ENCODE measurements around the gene RABGAP1L.

DNA sequence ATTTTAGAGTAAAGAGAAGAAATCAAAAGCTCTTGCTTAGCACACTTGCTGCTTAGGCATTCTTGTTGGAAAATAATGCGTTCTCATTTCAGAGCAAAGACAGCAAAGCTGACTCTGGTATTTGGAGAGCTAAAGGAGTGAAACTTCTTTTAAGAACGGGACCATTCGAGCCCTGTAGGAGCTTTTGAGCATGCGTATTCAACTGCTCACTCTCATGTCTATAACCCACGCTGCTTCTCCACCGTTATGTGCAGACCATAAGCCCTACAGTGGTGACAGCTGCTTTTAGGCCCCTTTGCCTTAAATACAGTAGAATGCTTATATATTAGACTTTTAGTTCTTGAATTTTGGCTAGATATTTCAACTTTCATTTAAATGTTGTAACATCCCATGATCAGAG lies 626.2 kb downstream of the RABGAP1L start:
- TF ChIP-seq NRF1 (conservative IDR thresholded peaks at IDR 0.05; ENCODE audit: low read depth, low read length) (no peak), NFYB (IDR thresholded peaks at IDR 0.05; ENCODE audit: insufficient read depth, low read depth, low read length) (no peak), JUNB (IDR thresholded peaks at IDR 0.05) (no peak), ZSCAN29 (IDR thresholded peaks at IDR 0.05) (no peak), CEBPB (IDR thresholded peaks at IDR 0.05; ENCODE audit: borderline replicate concordance in 1 of 2, low read depth in 2 of 2, low read length in 2 of 2) (no peak), SIN3A (IDR thresholded peaks at IDR 0.05; ENCODE audit: low read depth, low read length) (no peak), BRCA1 (IDR thresholded peaks at IDR 0.05; ENCODE audit: low read depth, low read length) (no peak), BHLHE40 (IDR thresholded peaks at IDR 0.05; ENCODE audit: borderline replicate concordance in 1 of 2, low read depth in 2 of 2, low read length in 1 of 2) (no peak), SUZ12 (IDR thresholded peaks at IDR 0.05; ENCODE audit: unreplicated experiment) (no peak), HCFC1 (IDR thresholded peaks at IDR 0.05; ENCODE audit: low read length) (no peak)
- TF ChIP-seq, protein P1, sequence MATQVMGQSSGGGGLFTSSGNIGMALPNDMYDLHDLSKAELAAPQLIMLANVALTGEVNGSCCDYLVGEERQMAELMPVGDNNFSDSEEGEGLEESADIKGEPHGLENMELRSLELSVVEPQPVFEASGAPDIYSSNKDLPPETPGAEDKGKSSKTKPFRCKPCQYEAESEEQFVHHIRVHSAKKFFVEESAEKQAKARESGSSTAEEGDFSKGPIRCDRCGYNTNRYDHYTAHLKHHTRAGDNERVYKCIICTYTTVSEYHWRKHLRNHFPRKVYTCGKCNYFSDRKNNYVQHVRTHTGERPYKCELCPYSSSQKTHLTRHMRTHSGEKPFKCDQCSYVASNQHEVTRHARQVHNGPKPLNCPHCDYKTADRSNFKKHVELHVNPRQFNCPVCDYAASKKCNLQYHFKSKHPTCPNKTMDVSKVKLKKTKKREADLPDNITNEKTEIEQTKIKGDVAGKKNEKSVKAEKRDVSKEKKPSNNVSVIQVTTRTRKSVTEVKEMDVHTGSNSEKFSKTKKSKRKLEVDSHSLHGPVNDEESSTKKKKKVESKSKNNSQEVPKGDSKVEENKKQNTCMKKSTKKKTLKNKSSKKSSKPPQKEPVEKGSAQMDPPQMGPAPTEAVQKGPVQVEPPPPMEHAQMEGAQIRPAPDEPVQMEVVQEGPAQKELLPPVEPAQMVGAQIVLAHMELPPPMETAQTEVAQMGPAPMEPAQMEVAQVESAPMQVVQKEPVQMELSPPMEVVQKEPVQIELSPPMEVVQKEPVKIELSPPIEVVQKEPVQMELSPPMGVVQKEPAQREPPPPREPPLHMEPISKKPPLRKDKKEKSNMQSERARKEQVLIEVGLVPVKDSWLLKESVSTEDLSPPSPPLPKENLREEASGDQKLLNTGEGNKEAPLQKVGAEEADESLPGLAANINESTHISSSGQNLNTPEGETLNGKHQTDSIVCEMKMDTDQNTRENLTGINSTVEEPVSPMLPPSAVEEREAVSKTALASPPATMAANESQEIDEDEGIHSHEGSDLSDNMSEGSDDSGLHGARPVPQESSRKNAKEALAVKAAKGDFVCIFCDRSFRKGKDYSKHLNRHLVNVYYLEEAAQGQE (IDR thresholded peaks at IDR 0.05; ENCODE audit: low read depth, low read length), result no peak
- TF ChIP-seq, protein P2, sequence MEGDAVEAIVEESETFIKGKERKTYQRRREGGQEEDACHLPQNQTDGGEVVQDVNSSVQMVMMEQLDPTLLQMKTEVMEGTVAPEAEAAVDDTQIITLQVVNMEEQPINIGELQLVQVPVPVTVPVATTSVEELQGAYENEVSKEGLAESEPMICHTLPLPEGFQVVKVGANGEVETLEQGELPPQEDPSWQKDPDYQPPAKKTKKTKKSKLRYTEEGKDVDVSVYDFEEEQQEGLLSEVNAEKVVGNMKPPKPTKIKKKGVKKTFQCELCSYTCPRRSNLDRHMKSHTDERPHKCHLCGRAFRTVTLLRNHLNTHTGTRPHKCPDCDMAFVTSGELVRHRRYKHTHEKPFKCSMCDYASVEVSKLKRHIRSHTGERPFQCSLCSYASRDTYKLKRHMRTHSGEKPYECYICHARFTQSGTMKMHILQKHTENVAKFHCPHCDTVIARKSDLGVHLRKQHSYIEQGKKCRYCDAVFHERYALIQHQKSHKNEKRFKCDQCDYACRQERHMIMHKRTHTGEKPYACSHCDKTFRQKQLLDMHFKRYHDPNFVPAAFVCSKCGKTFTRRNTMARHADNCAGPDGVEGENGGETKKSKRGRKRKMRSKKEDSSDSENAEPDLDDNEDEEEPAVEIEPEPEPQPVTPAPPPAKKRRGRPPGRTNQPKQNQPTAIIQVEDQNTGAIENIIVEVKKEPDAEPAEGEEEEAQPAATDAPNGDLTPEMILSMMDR (IDR thresholded peaks at IDR 0.05 in 2 of 3, conservative IDR thresholded peaks at IDR 0.05 in 1 of 3; ENCODE audit: control insufficient read depth in 2 of 3, extremely low read depth in 1 of 3, insufficient read depth in 1 of 3, low read depth in 3 of 3, low read length in 3 of 3), result no peak
- TF ChIP-seq, protein P3, sequence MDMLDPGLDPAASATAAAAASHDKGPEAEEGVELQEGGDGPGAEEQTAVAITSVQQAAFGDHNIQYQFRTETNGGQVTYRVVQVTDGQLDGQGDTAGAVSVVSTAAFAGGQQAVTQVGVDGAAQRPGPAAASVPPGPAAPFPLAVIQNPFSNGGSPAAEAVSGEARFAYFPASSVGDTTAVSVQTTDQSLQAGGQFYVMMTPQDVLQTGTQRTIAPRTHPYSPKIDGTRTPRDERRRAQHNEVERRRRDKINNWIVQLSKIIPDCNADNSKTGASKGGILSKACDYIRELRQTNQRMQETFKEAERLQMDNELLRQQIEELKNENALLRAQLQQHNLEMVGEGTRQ (IDR thresholded peaks at IDR 0.05; ENCODE audit: borderline replicate concordance, low read depth, low read length), result no peak

All from GM12878 (cell line).